Keratinocyte (primary cell): ENCODE measurements around the gene WDR5. TPM values are rescaled to one million over a fixed set of nuclear protein-coding genes. Genes with fewer than 3 reads are reported as not detected.

Experiments used
- DNase-seq: peaks from one replicate; pipeline ENCODE4 v3.0.0-alpha.2; 2011; ENCODE audit warnings: low read depth, missing footprints, low spot score
- FAIRE-seq: peaks from 2 replicates; lab custom pipeline; 2011; peaks lifted over from hg19 to GRCh38; lab: Jason Lieb, UNC
- H2AFZ ChIP-seq: 2 replicates; pipeline ENCODE4 v1.6.0; 2012; ENCODE audit warnings: low read length, control low read depth, inconsistent platforms; ENCODE audit not compliant: control insufficient read depth
- H3K27ac ChIP-seq: 2 replicates; pipeline ENCODE4 v1.5.1; 2011; ENCODE audit warnings: low read length; ENCODE audit not compliant: control insufficient read depth, insufficient read depth
- H3K27me3 ChIP-seq: 3 replicates; pipeline ENCODE4 v1.6.0; 2011; ENCODE audit warnings: low read length; ENCODE audit not compliant: control insufficient read depth, insufficient read depth; ENCODE audit errors: extremely low read depth
- H3K36me3 ChIP-seq, 2 experiments: 2 replicates in 1 of 2; 3 replicates in 1 of 2; pipeline ENCODE4 v1.5.1; 2011; ENCODE audit warnings: low read length in 2 of 2, mild to moderate bottlenecking in 1 of 2; ENCODE audit not compliant: control insufficient read depth in 2 of 2, insufficient read depth in 2 of 2; ENCODE audit errors: extremely low read depth in 1 of 2
- H3K4me1 ChIP-seq: 3 replicates; pipeline ENCODE4 v1.5.1; 2011; ENCODE audit warnings: low read length; ENCODE audit not compliant: control insufficient read depth, insufficient read depth; ENCODE audit errors: extremely low read depth
- H3K4me2 ChIP-seq: 3 replicates; pipeline ENCODE4 v1.6.0; 2011; ENCODE audit warnings: low read depth, low read length; ENCODE audit not compliant: control insufficient read depth, insufficient read depth; ENCODE audit errors: extremely low read depth
- H3K4me3 ChIP-seq, 3 experiments: fragments of 200-600 bp in 1 of 3; sonication (generic) in 1 of 3; 2 replicates in 2 of 3; 3 replicates in 1 of 3; pipeline ENCODE4 v1.5.1; 2011 to 2016; ENCODE audit warnings: low read length in 3 of 3, mild to moderate bottlenecking in 3 of 3, control low read depth in 2 of 3, inconsistent platforms in 1 of 3, low read depth in 1 of 3, mixed read lengths in 1 of 3, mixed run types in 1 of 3, moderate library complexity in 1 of 3; ENCODE audit not compliant: control insufficient read depth in 2 of 3, insufficient read depth in 2 of 3; ENCODE audit errors: extremely low read depth in 1 of 3
- H3K79me2 ChIP-seq: 2 replicates; pipeline ENCODE4 v1.6.0; 2012; ENCODE audit warnings: low read length; ENCODE audit not compliant: control insufficient read depth, insufficient read depth
- H3K9ac ChIP-seq: 3 replicates; pipeline ENCODE4 v1.6.0; 2011; ENCODE audit warnings: low read length; ENCODE audit not compliant: control insufficient read depth, insufficient read depth; ENCODE audit errors: extremely low read depth
- H3K9me1 ChIP-seq: 3 replicates; pipeline ENCODE4 v1.6.0; 2011; ENCODE audit warnings: low read length; ENCODE audit not compliant: control insufficient read depth, insufficient read depth; ENCODE audit errors: extremely low read depth
- H3K9me3 ChIP-seq: 2 replicates; pipeline ENCODE4 v1.5.1; 2012; ENCODE audit warnings: low read depth, low read length; ENCODE audit not compliant: control insufficient read depth
- H4K20me1 ChIP-seq: 3 replicates; pipeline ENCODE4 v1.6.0; 2011; ENCODE audit warnings: low read length; ENCODE audit not compliant: control insufficient read depth, insufficient read depth; ENCODE audit errors: extremely low read depth
- CTCF ChIP-seq, 3 experiments: IDR thresholded peaks in 1 of 3; conservative IDR thresholded peaks in 1 of 3; optimal IDR thresholded peaks in 1 of 3; 2 replicates in 2 of 3; 3 replicates in 1 of 3; pipeline versions ENCODE3 to v1.5.1; 2011; ENCODE audit warnings: low read length in 3 of 3, mild to moderate bottlenecking in 3 of 3, moderate library complexity in 2 of 3, control low read depth in 1 of 3, inconsistent platforms in 1 of 3; ENCODE audit not compliant: insufficient read depth in 2 of 3; ENCODE audit errors: extremely low read depth in 1 of 3
- EZH2 ChIP-seq: IDR thresholded peaks from one replicate; pipeline ENCODE4 v1.6.1; 2012; ENCODE audit warnings: inconsistent platforms, mild to moderate bottlenecking, low read length, moderate library complexity
- dilution Hi-C: fragments of 300-500 bp; cut with MboI; formaldehyde crosslinking; loops from one replicate; pipeline ENCODE4 v1.7.0; 2020; ENCODE audit warnings: low sequenced_read_pairs; ENCODE audit not compliant: extremely low pct_ligation_motif_present
- polyA plus RNA-seq, 5 experiments: library from polyadenylated mRNA; depleted of rRNA in 3 of 5; stranded (reverse) in 3 of 5; stranded (forward) in 1 of 5; unstranded in 1 of 5; fragments of >200 nt; gene quantifications; 1 replicate in 1 of 5; 2 replicates in 3 of 5; 3 replicates in 1 of 5; pipeline versions ENCODE4 v1.2.1 to v1.2.3, GENCODE V29; 2011 to 2012; ENCODE audit warnings: missing spikeins in 2 of 5, low read depth in 1 of 5, low replicate concordance in 1 of 5

The WDR5 gene
- polyA plus RNA-seq, 1 donor (not counting 4 experiments of a cell fraction or from before 2014, with no cell fraction given), result 31.2 TPM

GRCh38 chr9:134175808-134176598 lies 40.1 kb downstream of the WDR5 start:
- Histone ChIP-seq H3K4me1 (peaks cover 3% of the 10 kb centered on the region), H3K27me3 (peaks cover 24% of the 10 kb centered on the region), H4K20me1 (no peaks in the 10 kb centered on the region), H3K9ac (no peak overlapping the region), H3K79me2 (no peaks in the 10 kb centered on the region), H3K4me3 (no peak overlapping the region), H3K9me1 (no peaks in the 10 kb centered on the region), H3K4me2 (no peak overlapping the region), H2AFZ (no peak overlapping the region), H3K9me3 (no peaks in the 10 kb centered on the region), H3K36me3 (no peaks in the 10 kb centered on the region), H3K27ac (no peak overlapping the region)
- dilution Hi-C loops, result no loop called here
- FAIRE-seq (no peak), DNase-seq (no peak)
- TF ChIP-seq CTCF (optimal IDR thresholded peaks at IDR 0.05 in 1 of 3, IDR thresholded peaks at IDR 0.05 in 1 of 3, conservative IDR thresholded peaks at IDR 0.05 in 1 of 3; ENCODE audit: extremely low read depth in 1 of 3, insufficient read depth in 2 of 3, low read length in 3 of 3) (no peak), EZH2 (no peak)

GRCh38 chr9:134176599-134176968 lies 40.7 kb downstream of the WDR5 start:
- Histone ChIP-seq H3K79me2 (no peaks in the 10 kb centered on the region), H3K27ac (no peak overlapping the region), H3K9me3 (no peaks in the 10 kb centered on the region), H3K36me3 (no peaks in the 10 kb centered on the region), H3K4me1 (peaks cover 3% of the 10 kb centered on the region), H3K9me1 (no peaks in the 10 kb centered on the region), H3K27me3 (peaks cover 24% of the 10 kb centered on the region), H3K4me2 (no peak overlapping the region), H3K9ac (no peak overlapping the region), H4K20me1 (no peaks in the 10 kb centered on the region), H3K4me3 (no peak overlapping the region), H2AFZ (no peak overlapping the region)
- DNase-seq, result no peak
- FAIRE-seq, result no peak
- dilution Hi-C loops, result no loop called here
- TF ChIP-seq CTCF (optimal IDR thresholded peaks at IDR 0.05 in 1 of 3, IDR thresholded peaks at IDR 0.05 in 1 of 3, conservative IDR thresholded peaks at IDR 0.05 in 1 of 3; ENCODE audit: extremely low read depth in 1 of 3, insufficient read depth in 2 of 3, low read length in 3 of 3) (no peak), EZH2 (no peak)
